IMR-90 (cell line): ENCODE measurements around the gene CST9. TPM values are rescaled to one million over a fixed set of nuclear protein-coding genes. Genes with fewer than 3 reads are reported as not detected.

Source experiments
- ATAC-seq: fragments of 200-7000 bp; cut with Tn5 transposase; 2 replicates; pipeline ENCODE4 v1.9.1; 2020; ENCODE audit warnings: low read depth, mild to moderate bottlenecking, moderate library complexity
- BruUV-seq: library from RNA; stranded (reverse); fragments of 400-500 nt; replicated peaks from 2 replicates; lab custom pipeline; 2021; lab: Mats Ljungman, UMichigan
- CTCF ChIA-PET: fragments of 300-600 bp; formaldehyde crosslinking; extraction: SDS; loops from one replicate; lab custom pipeline; 2021; ENCODE audit warnings: antibody characterized with exemption; lab: Yijun Ruan, JAX
- POLR2A ChIA-PET: fragments of 300-600 bp; sonication (Branson Sonifier 250); formaldehyde crosslinking; loops from one replicate; lab custom pipeline; 2022; ENCODE audit warnings: antibody characterized with exemption; ENCODE audit not compliant: unreplicated experiment; lab: Charles Lee
- DNase-seq: peaks from one replicate; pipeline ENCODE4 v3.0.0; 2013
- H2AFZ ChIP-seq: replicated peaks from 2 replicates; pipeline ENCODE3; 2013; ENCODE audit warnings: low read length, mild to moderate bottlenecking; ENCODE audit not compliant: poor library complexity
- H2AK5ac ChIP-seq: 2 replicates; pipeline ENCODE4 v1.6.1; 2013; ENCODE audit warnings: low read depth, low read length, inconsistent platforms
- H2AK9ac ChIP-seq: replicated peaks from 2 replicates; pipeline ENCODE3; 2013; ENCODE audit warnings: mild to moderate bottlenecking, low read depth, low read length, moderate library complexity; ENCODE audit not compliant: poor library complexity
- H2BK120ac ChIP-seq: 2 replicates; pipeline ENCODE4 v1.6.1; 2013; ENCODE audit warnings: low read depth, low read length, inconsistent platforms
- H2BK15ac ChIP-seq: 3 replicates; pipeline ENCODE4 v1.6.1; 2013; ENCODE audit warnings: low read depth, low read length, inconsistent platforms
- H2BK20ac ChIP-seq: 2 replicates; pipeline ENCODE4 v1.6.1; 2013; ENCODE audit warnings: low read depth, mild to moderate bottlenecking, inconsistent platforms, low read length, moderate library complexity
- H2BK5ac ChIP-seq: 2 replicates; pipeline ENCODE4 v1.6.1; 2013; ENCODE audit warnings: mild to moderate bottlenecking, low read depth, low read length, inconsistent platforms; ENCODE audit not compliant: poor library complexity, severe bottlenecking
- H3K14ac ChIP-seq: replicated peaks from 2 replicates; pipeline ENCODE4 v1.6.1; 2013; ENCODE audit warnings: low read depth, low read length, inconsistent platforms
- H3K18ac ChIP-seq: 2 replicates; pipeline ENCODE4 v1.6.1; 2013; ENCODE audit warnings: low read depth, low read length, control low read depth
- H3K23ac ChIP-seq: 2 replicates; pipeline ENCODE4 v1.6.1; 2013; ENCODE audit warnings: low read depth, low read length, inconsistent platforms
- H3K27ac ChIP-seq: 2 replicates; pipeline ENCODE4 v1.5.1; 2013; ENCODE audit warnings: mild to moderate bottlenecking, control low read depth, low read length; ENCODE audit not compliant: insufficient read depth
- H3K27me3 ChIP-seq: 2 replicates; pipeline ENCODE4 v1.6.1; 2013; ENCODE audit warnings: low read length; ENCODE audit not compliant: control insufficient read depth, insufficient read depth
- H3K36me3 ChIP-seq: 2 replicates; pipeline ENCODE4 v1.6.1; 2013; ENCODE audit warnings: low read length, mixed read lengths; ENCODE audit not compliant: control insufficient read depth, insufficient read depth
- H3K4ac ChIP-seq: 2 replicates; pipeline ENCODE4 v1.6.1; 2013; ENCODE audit warnings: low read depth, low read length, inconsistent platforms
- H3K4me1 ChIP-seq: 2 replicates; pipeline ENCODE4 v1.6.1; 2013; ENCODE audit warnings: low read length, mixed read lengths; ENCODE audit not compliant: control insufficient read depth, insufficient read depth
- H3K4me2 ChIP-seq: 2 replicates; pipeline ENCODE4 v1.6.1; 2013; ENCODE audit warnings: low read depth, mild to moderate bottlenecking, control low read depth, low read length, moderate library complexity
- H3K4me3 ChIP-seq: 2 replicates; pipeline ENCODE4 v1.5.1; 2013; ENCODE audit warnings: low read depth, mild to moderate bottlenecking, control low read depth, low read length, moderate library complexity; ENCODE audit not compliant: insufficient read depth
- H3K56ac ChIP-seq: 2 replicates; pipeline ENCODE4 v1.6.1; 2013; ENCODE audit warnings: low read length, inconsistent platforms; ENCODE audit not compliant: insufficient read depth; ENCODE audit errors: extremely low read depth
- H3K79me1 ChIP-seq, 2 experiments: 2 replicates each; pipeline ENCODE4 v1.6.1; 2013; ENCODE audit warnings: low read length in 2 of 2, inconsistent platforms in 1 of 2, low read depth in 1 of 2
- H3K9ac ChIP-seq: 2 replicates; pipeline ENCODE4 v1.6.1; 2013; ENCODE audit warnings: low read depth, low read length, control low read depth
- H3K9me1 ChIP-seq: 2 replicates; pipeline ENCODE4 v1.6.1; 2013; ENCODE audit warnings: low read length, inconsistent platforms; ENCODE audit not compliant: insufficient read depth
- H3K9me3 ChIP-seq: 2 replicates; pipeline ENCODE4 v1.6.1; 2013; ENCODE audit warnings: low read length; ENCODE audit not compliant: control insufficient read depth, insufficient read depth
- H4K20me1 ChIP-seq: 2 replicates; pipeline ENCODE4 v1.6.1; 2013; ENCODE audit warnings: low read length, inconsistent platforms; ENCODE audit not compliant: insufficient read depth
- H4K5ac ChIP-seq: 2 replicates; pipeline ENCODE4 v1.6.1; 2013; ENCODE audit warnings: mild to moderate bottlenecking, low read depth, low read length, control low read depth
- H4K8ac ChIP-seq, 2 experiments: 2 replicates each; pipeline ENCODE4 v1.6.1; 2013; ENCODE audit warnings: low read depth in 2 of 2, low read length in 2 of 2, control low read depth in 1 of 2, inconsistent platforms in 1 of 2
- H4K91ac ChIP-seq: 2 replicates; pipeline ENCODE4 v1.6.1; 2013; ENCODE audit warnings: low read depth, low read length, inconsistent platforms; ENCODE audit not compliant: insufficient read depth
- CEBPB ChIP-seq: IDR thresholded peaks from 2 replicates; pipeline ENCODE4 v1.6.1; 2012; ENCODE audit warnings: low read depth, low read length, improper control_type of control experiment
- CHD1 ChIP-seq: IDR thresholded peaks from 2 replicates; pipeline ENCODE4 v1.6.1; 2012; ENCODE audit warnings: low read depth, low read length, improper control_type of control experiment
- MXI1 ChIP-seq: IDR thresholded peaks from 2 replicates; pipeline ENCODE4 v1.6.1; 2012; ENCODE audit warnings: low read depth, mild to moderate bottlenecking, low read length, moderate library complexity, borderline replicate concordance
- NFE2L2 ChIP-seq: fragments of 150-350 bp; IDR thresholded peaks from 2 replicates; pipeline ENCODE4 v1.6.1; 2016; ENCODE audit warnings: low read depth, mild to moderate bottlenecking, low read length
- RCOR1 ChIP-seq: IDR thresholded peaks from 2 replicates; pipeline ENCODE4 v1.6.1; 2012; ENCODE audit warnings: mild to moderate bottlenecking, low read length, improper control_type of control experiment; ENCODE audit not compliant: insufficient replicate concordance
- WGBS, 2 experiments: methylation state at CpG; one replicate each; pipeline versions ENCODE4 v1.1.5 to v1.1.7; 2013; ENCODE audit warnings: missing lambda C conversion rate in 2 of 2; ENCODE audit not compliant: insufficient read length in 1 of 2; ENCODE audit errors: extremely low coverage in 2 of 2; 5-methylcytosine and 5-hydroxymethylcytosine counted together
- dilution Hi-C: fragments of 300-500 bp; cut with HindIII; formaldehyde crosslinking; loops from one replicate; pipeline ENCODE4 v1.14.3; 2018; ENCODE audit warnings: low sequenced_read_pairs; ENCODE audit not compliant: unreplicated experiment
- in situ Hi-C: fragments of 300-500 bp; cut with MboI; formaldehyde crosslinking; loops from 3 replicates; pipeline ENCODE4 v1.14.3; 2019; ENCODE audit warnings: low sequenced_read_pairs, inconsistent platforms, mixed read lengths
- intact Hi-C: fragments of 100-400 bp; cut with micrococcal nuclease; formaldehyde crosslinking; loops from 2 replicates; pipeline ENCODE4 v1.10.0; 2022
- polyA plus RNA-seq, 3 experiments: library from polyadenylated mRNA; depleted of rRNA; stranded (reverse); fragments of >200 nt; gene quantifications; 2 replicates each; pipeline ENCODE4 v1.2.3, GENCODE V29; 2012; ENCODE audit warnings: low replicate concordance in 1 of 3
- total RNA-seq: library from RNA; depleted of rRNA; stranded (reverse); fragments of >200 nt; gene quantifications from 2 replicates; pipeline ENCODE4 v1.2.3, GENCODE V29; 2012
- TF ChIP-seq, protein P1 (sequence below): fragments of 150-350 bp; IDR thresholded peaks from 2 replicates; pipeline ENCODE4 v1.6.1; 2017; ENCODE audit warnings: mild to moderate bottlenecking, antibody characterized with exemption, low read length, low read depth

Gene CST9
- total and polyA plus RNA-seq, 2 of the 4 experiments (the other 2 are of a cell fraction) = not detected

DNA sequence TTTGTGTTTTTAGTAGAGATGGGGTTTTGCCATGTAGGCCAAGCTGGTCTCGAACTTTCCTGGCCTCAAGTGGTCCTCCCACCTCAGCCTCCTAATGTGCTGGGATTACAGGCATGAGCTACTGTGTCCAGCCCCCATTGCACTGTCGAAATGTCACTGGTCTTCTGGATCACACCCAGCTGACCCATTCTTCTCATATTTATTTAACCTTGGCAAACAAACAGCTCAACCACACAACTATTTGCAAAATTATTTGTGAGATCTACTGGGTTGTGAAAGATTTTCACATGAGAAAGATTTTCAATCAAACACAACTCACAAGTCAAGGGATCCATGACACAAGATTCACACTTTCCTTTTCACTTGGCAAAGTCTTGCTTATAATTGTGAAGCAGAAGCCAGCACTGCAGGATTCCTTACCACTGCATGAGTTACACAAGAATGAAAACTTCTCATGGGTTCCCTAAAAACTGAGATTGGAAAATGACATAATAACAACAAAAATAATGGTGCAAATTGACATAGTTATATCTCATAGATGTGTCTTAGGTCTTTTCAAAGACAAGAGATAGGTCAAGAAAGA is 35.4 kb downstream of the CST9 start:
- no peak overlapping the region for H2AFZ ChIP-seq
- H3K14ac ChIP-seq = no peak overlapping the region
- in situ Hi-C loops = no loop called here
- no peak overlapping the region for H2BK15ac ChIP-seq
- H3K27me3 ChIP-seq = peaks cover 3% of the 10 kb centered on the region
- intact Hi-C loops = loop anchor here (10.0 kb wide), 1 partner anchor 105 kb away; no protein-coding TSS in a partner anchor
- H3K4me2 ChIP-seq = no peak overlapping the region
- H3K79me1 ChIP-seq = no peaks in the 10 kb centered on the region
- no peaks in the 10 kb centered on the region for H3K9me3 ChIP-seq
- no peaks in the 10 kb centered on the region for H3K4me1 ChIP-seq
- dilution Hi-C loops = no loop called here
- H3K27ac ChIP-seq = no peak overlapping the region
- no peak overlapping the region for H4K5ac ChIP-seq
- ChIA-PET POLR2A (no interaction called here), CTCF (no interaction called here)
- BruUV-seq = no TSS peak
- no peak overlapping the region for H3K18ac ChIP-seq
- ATAC-seq (no peak), DNase-seq (no peak)
- TF ChIP-seq RCOR1 (no peak), NFE2L2 (no peak), MXI1 (no peak), CEBPB (no peak), CHD1 (no peak)
- TF ChIP-seq, protein P1, sequence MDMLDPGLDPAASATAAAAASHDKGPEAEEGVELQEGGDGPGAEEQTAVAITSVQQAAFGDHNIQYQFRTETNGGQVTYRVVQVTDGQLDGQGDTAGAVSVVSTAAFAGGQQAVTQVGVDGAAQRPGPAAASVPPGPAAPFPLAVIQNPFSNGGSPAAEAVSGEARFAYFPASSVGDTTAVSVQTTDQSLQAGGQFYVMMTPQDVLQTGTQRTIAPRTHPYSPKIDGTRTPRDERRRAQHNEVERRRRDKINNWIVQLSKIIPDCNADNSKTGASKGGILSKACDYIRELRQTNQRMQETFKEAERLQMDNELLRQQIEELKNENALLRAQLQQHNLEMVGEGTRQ = no peak
- no peak overlapping the region for H2BK120ac ChIP-seq
- no peak overlapping the region for H2AK9ac ChIP-seq
- H3K4ac ChIP-seq = no peak overlapping the region
- WGBS, 2 experiments = no CpG with 5 or more reads among the region's 2 CpGs
- no peak overlapping the region for H2AK5ac ChIP-seq
- no peak overlapping the region for H2BK5ac ChIP-seq
- no peak overlapping the region for H3K23ac ChIP-seq
- H3K9me1 ChIP-seq = no peaks in the 10 kb centered on the region
- H3K9ac ChIP-seq = no peak overlapping the region
- H4K20me1 ChIP-seq = no peaks in the 10 kb centered on the region
- H3K4me3 ChIP-seq = no peak overlapping the region
- H2BK20ac ChIP-seq = no peak overlapping the region
- no peak overlapping the region for H4K8ac ChIP-seq
- no peaks in the 10 kb centered on the region for H3K36me3 ChIP-seq
- H4K91ac ChIP-seq = no peak overlapping the region
- no peak overlapping the region for H3K56ac ChIP-seq
